ENCODE results near the gene VPS26A.

DNA sequence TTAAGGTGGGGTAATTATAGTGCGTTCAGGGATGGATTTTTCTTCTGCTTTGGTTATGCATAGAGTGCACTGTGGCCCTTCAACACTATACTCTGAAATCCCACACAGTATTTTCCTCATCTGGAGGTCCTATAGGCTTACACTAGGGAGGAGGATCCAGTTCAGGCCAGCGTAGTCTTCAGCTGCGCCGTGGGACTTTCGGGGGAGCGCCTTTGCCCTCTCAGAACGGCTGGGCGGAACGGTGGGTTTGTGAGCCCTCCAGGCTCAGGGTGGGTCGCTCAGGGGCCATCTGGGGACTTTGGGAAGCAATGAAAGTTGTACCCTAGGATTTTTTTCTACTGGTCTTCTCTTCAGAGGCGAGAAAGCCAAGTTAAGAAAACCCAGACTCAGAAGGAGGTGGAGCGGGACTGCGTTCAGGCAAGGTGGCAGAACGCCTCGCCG, 652 bp upstream of the VPS26A start:
- no peak for TF ChIP-seq ELF4 (CRISPR knock-in tag; IDR thresholded peaks at IDR 0.05; ENCODE audit: low read depth)
- TF ChIP-seq SP1 (CRISPR knock-in tag; conservative IDR thresholded peaks at IDR 0.05), result no peak
- TF ChIP-seq, protein P1, sequence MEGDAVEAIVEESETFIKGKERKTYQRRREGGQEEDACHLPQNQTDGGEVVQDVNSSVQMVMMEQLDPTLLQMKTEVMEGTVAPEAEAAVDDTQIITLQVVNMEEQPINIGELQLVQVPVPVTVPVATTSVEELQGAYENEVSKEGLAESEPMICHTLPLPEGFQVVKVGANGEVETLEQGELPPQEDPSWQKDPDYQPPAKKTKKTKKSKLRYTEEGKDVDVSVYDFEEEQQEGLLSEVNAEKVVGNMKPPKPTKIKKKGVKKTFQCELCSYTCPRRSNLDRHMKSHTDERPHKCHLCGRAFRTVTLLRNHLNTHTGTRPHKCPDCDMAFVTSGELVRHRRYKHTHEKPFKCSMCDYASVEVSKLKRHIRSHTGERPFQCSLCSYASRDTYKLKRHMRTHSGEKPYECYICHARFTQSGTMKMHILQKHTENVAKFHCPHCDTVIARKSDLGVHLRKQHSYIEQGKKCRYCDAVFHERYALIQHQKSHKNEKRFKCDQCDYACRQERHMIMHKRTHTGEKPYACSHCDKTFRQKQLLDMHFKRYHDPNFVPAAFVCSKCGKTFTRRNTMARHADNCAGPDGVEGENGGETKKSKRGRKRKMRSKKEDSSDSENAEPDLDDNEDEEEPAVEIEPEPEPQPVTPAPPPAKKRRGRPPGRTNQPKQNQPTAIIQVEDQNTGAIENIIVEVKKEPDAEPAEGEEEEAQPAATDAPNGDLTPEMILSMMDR (IDR thresholded peaks at IDR 0.05), result no peak
- no peak for TF ChIP-seq ZNF396 (CRISPR knock-in tag; IDR thresholded peaks at IDR 0.05; ENCODE audit: borderline replicate concordance)
- TF ChIP-seq CREB1 (CRISPR knock-in tag; IDR thresholded peaks at IDR 0.05), result no peak
- TF ChIP-seq, protein P2, sequence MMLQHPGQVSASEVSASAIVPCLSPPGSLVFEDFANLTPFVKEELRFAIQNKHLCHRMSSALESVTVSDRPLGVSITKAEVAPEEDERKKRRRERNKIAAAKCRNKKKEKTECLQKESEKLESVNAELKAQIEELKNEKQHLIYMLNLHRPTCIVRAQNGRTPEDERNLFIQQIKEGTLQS (CRISPR knock-in tag; conservative IDR thresholded peaks at IDR 0.05), result no peak
